ENCODE measurements around the gene TEK. TPM values are rescaled to one million over a fixed set of nuclear protein-coding genes. Genes with fewer than 3 reads are reported as not detected.

TEK gene
- total RNA-seq, 5 donors from 2014 or later (not counting 1 experiment from before 2014, with no cell fraction given), result 0.16 TPM; not detected in 4

GRCh38 chr9:27150746-27151406 lies 41.9 kb downstream of the TEK start:
- no peaks in the 10 kb centered on the region for H3K27me3 ChIP-seq (replicated peaks in 1 of 2; ENCODE audit: control insufficient read depth in 2 of 2, extremely low read depth in 1 of 2, insufficient read depth in 2 of 2, low read length in 1 of 2)
- no peaks in the 10 kb centered on the region for H3K9me3 ChIP-seq
- ChIA-PET CTCF (no interaction called here), POLR2A (no interaction called here)
- H3K4me1 Mint-ChIP-seq, result no peaks in the 10 kb centered on the region
- no peak for DNase-seq
- ATAC-seq (replicated peaks in 1 of 4), result no peak
- H3K36me3 ChIP-seq (ENCODE audit: control insufficient read depth in 2 of 2, extremely low read depth in 1 of 2, insufficient read depth in 1 of 2, low read length in 1 of 2), result no peaks in the 10 kb centered on the region
- no peak overlapping the region for H3K4me3 Mint-ChIP-seq
- no peak overlapping the region for H3K4me3 ChIP-seq (ENCODE audit: control insufficient read depth in 1 of 2, extremely low read depth in 1 of 2, low read length in 1 of 2)
- H3K9me3 Mint-ChIP-seq, result no peaks in the 10 kb centered on the region
- peaks cover 0 to 20% of the 10 kb centered on the region in 2 donors for H3K27me3 Mint-ChIP-seq
- no peaks in the 10 kb centered on the region for H3K4me1 ChIP-seq (ENCODE audit: control insufficient read depth in 1 of 2, extremely low read depth in 1 of 2, insufficient read depth in 2 of 2, low read length in 2 of 2)
- no peaks in the 10 kb centered on the region for H3K36me3 Mint-ChIP-seq
- no peak overlapping the region for H3K27ac ChIP-seq (ENCODE audit: low read length)
- WGBS (ENCODE audit: insufficient coverage), result no CpG with 5 or more reads among the region's 5 CpGs
- no peak overlapping the region for H3K27ac Mint-ChIP-seq

GRCh38 chr9:27151693-27152404 lies 42.8 kb downstream of the TEK start:
- POLR2A ChIA-PET, result no interaction called here
- CTCF ChIA-PET, result no interaction called here
- H3K9me3 Mint-ChIP-seq, result no peaks in the 10 kb centered on the region
- H3K4me1 Mint-ChIP-seq, result no peaks in the 10 kb centered on the region
- ATAC-seq (replicated peaks in 1 of 4) (no peak), DNase-seq (no peak)
- 71% methylated on average over 2 of the region's 8 CpGs for WGBS (ENCODE audit: insufficient coverage)
- Histone ChIP-seq H3K36me3 (ENCODE audit: control insufficient read depth in 2 of 2, extremely low read depth in 1 of 2, insufficient read depth in 1 of 2, low read length in 1 of 2) (no peaks in the 10 kb centered on the region), H3K4me1 (ENCODE audit: control insufficient read depth in 1 of 2, extremely low read depth in 1 of 2, insufficient read depth in 2 of 2, low read length in 2 of 2) (no peaks in the 10 kb centered on the region), H3K27ac (ENCODE audit: low read length) (no peak overlapping the region), H3K9me3 (no peaks in the 10 kb centered on the region), H3K4me3 (ENCODE audit: control insufficient read depth in 1 of 2, extremely low read depth in 1 of 2, low read length in 1 of 2) (no peak overlapping the region), H3K27me3 (replicated peaks in 1 of 2; ENCODE audit: control insufficient read depth in 2 of 2, extremely low read depth in 1 of 2, insufficient read depth in 2 of 2, low read length in 1 of 2) (no peaks in the 10 kb centered on the region)
- H3K4me3 Mint-ChIP-seq, result no peak overlapping the region
- H3K27ac Mint-ChIP-seq, result no peak overlapping the region
- no peaks in the 10 kb centered on the region for H3K36me3 Mint-ChIP-seq
- peaks cover 0 to 20% of the 10 kb centered on the region in 2 donors for H3K27me3 Mint-ChIP-seq

GRCh38 chr9:27152405-27152718 lies 43.3 kb downstream of the TEK start:
- WGBS (ENCODE audit: insufficient coverage), result no CpG with 5 or more reads among the region's 2 CpGs
- Mint-ChIP-seq H3K27me3 (peaks cover 0 to 20% of the 10 kb centered on the region in 2 donors), H3K4me3 (no peak overlapping the region), H3K36me3 (no peaks in the 10 kb centered on the region), H3K9me3 (no peaks in the 10 kb centered on the region), H3K27ac (no peak overlapping the region), H3K4me1 (no peaks in the 10 kb centered on the region)
- Histone ChIP-seq H3K9me3 (no peaks in the 10 kb centered on the region), H3K36me3 (ENCODE audit: control insufficient read depth in 2 of 2, extremely low read depth in 1 of 2, insufficient read depth in 1 of 2, low read length in 1 of 2) (no peaks in the 10 kb centered on the region), H3K4me3 (ENCODE audit: control insufficient read depth in 1 of 2, extremely low read depth in 1 of 2, low read length in 1 of 2) (no peak overlapping the region), H3K27me3 (replicated peaks in 1 of 2; ENCODE audit: control insufficient read depth in 2 of 2, extremely low read depth in 1 of 2, insufficient read depth in 2 of 2, low read length in 1 of 2) (no peaks in the 10 kb centered on the region), H3K4me1 (ENCODE audit: control insufficient read depth in 1 of 2, extremely low read depth in 1 of 2, insufficient read depth in 2 of 2, low read length in 2 of 2) (no peaks in the 10 kb centered on the region), H3K27ac (ENCODE audit: low read length) (no peak overlapping the region)
- no peak for DNase-seq
- POLR2A ChIA-PET, result no interaction called here
- ATAC-seq (replicated peaks in 1 of 4), result no peak
- CTCF ChIA-PET, result no interaction called here

GRCh38 chr9:27154908-27155307 lies 45.9 kb downstream of the TEK start:
- Histone ChIP-seq H3K4me3 (ENCODE audit: control insufficient read depth in 1 of 2, extremely low read depth in 1 of 2, low read length in 1 of 2) (no peak overlapping the region), H3K36me3 (ENCODE audit: control insufficient read depth in 2 of 2, extremely low read depth in 1 of 2, insufficient read depth in 1 of 2, low read length in 1 of 2) (no peaks in the 10 kb centered on the region), H3K9me3 (no peaks in the 10 kb centered on the region), H3K27me3 (replicated peaks in 1 of 2; ENCODE audit: control insufficient read depth in 2 of 2, extremely low read depth in 1 of 2, insufficient read depth in 2 of 2, low read length in 1 of 2) (no peaks in the 10 kb centered on the region), H3K4me1 (ENCODE audit: control insufficient read depth in 1 of 2, extremely low read depth in 1 of 2, insufficient read depth in 2 of 2, low read length in 2 of 2) (no peaks in the 10 kb centered on the region), H3K27ac (ENCODE audit: low read length) (no peak overlapping the region)
- Mint-ChIP-seq H3K4me1 (no peaks in the 10 kb centered on the region), H3K27ac (no peak overlapping the region), H3K27me3 (peaks cover 0 to 10% of the 10 kb centered on the region in 2 donors), H3K36me3 (no peaks in the 10 kb centered on the region), H3K9me3 (no peaks in the 10 kb centered on the region), H3K4me3 (no peak overlapping the region)
- no peak for ATAC-seq (replicated peaks in 1 of 4)
- whole genome bisulfite sequencing (ENCODE audit: insufficient coverage), result 20% methylated on average over 1 of the region's 5 CpGs
- ChIA-PET CTCF (no interaction called here), POLR2A (interaction anchor here in 1 of 2 donors (0.6 kb wide), 1 partner anchor 68 kb away, joined by 4 read pairs; no protein-coding TSS in a partner anchor)
- no peak for DNase-seq

GRCh38 chr9:27157097-27157496 lies 48.1 kb downstream of the TEK start:
- H3K27me3 Mint-ChIP-seq, result peaks cover 0 to 18% of the 10 kb centered on the region in 2 donors
- ATAC-seq (replicated peaks in 1 of 4), result no peak
- CTCF ChIA-PET, result no interaction called here
- H3K4me1 Mint-ChIP-seq, result no peaks in the 10 kb centered on the region
- no peaks in the 10 kb centered on the region for H3K9me3 Mint-ChIP-seq
- H3K36me3 Mint-ChIP-seq, result no peaks in the 10 kb centered on the region
- no peak overlapping the region for H3K27ac Mint-ChIP-seq
- Histone ChIP-seq H3K36me3 (ENCODE audit: control insufficient read depth in 2 of 2, extremely low read depth in 1 of 2, insufficient read depth in 1 of 2, low read length in 1 of 2) (no peaks in the 10 kb centered on the region), H3K9me3 (no peaks in the 10 kb centered on the region), H3K27me3 (replicated peaks in 1 of 2; ENCODE audit: control insufficient read depth in 2 of 2, extremely low read depth in 1 of 2, insufficient read depth in 2 of 2, low read length in 1 of 2) (no peaks in the 10 kb centered on the region), H3K27ac (ENCODE audit: low read length) (no peak overlapping the region), H3K4me3 (ENCODE audit: control insufficient read depth in 1 of 2, extremely low read depth in 1 of 2, low read length in 1 of 2) (no peak overlapping the region), H3K4me1 (ENCODE audit: control insufficient read depth in 1 of 2, extremely low read depth in 1 of 2, insufficient read depth in 2 of 2, low read length in 2 of 2) (no peaks in the 10 kb centered on the region)
- DNase-seq, result no peak
- POLR2A ChIA-PET, result no interaction called here
- no peak overlapping the region for H3K4me3 Mint-ChIP-seq

GRCh38 chr9:27157736-27158135 lies 48.7 kb downstream of the TEK start:
- Mint-ChIP-seq H3K36me3 (no peaks in the 10 kb centered on the region), H3K27ac (no peak overlapping the region), H3K4me3 (no peak overlapping the region), H3K27me3 (peaks cover 0 to 18% of the 10 kb centered on the region in 2 donors), H3K9me3 (no peaks in the 10 kb centered on the region), H3K4me1 (no peaks in the 10 kb centered on the region)
- POLR2A ChIA-PET, result no interaction called here
- Histone ChIP-seq H3K4me3 (ENCODE audit: control insufficient read depth in 1 of 2, extremely low read depth in 1 of 2, low read length in 1 of 2) (no peak overlapping the region), H3K27me3 (replicated peaks in 1 of 2; ENCODE audit: control insufficient read depth in 2 of 2, extremely low read depth in 1 of 2, insufficient read depth in 2 of 2, low read length in 1 of 2) (no peaks in the 10 kb centered on the region), H3K4me1 (ENCODE audit: control insufficient read depth in 1 of 2, extremely low read depth in 1 of 2, insufficient read depth in 2 of 2, low read length in 2 of 2) (no peaks in the 10 kb centered on the region), H3K27ac (ENCODE audit: low read length) (no peak overlapping the region), H3K9me3 (no peaks in the 10 kb centered on the region), H3K36me3 (ENCODE audit: control insufficient read depth in 2 of 2, extremely low read depth in 1 of 2, insufficient read depth in 1 of 2, low read length in 1 of 2) (no peaks in the 10 kb centered on the region)
- DNase-seq, result no peak
- CTCF ChIA-PET, result no interaction called here
- no peak for ATAC-seq (replicated peaks in 1 of 4)
- WGBS (ENCODE audit: insufficient coverage), result 88% methylated on average over 6 of the region's 6 CpGs

Measured in T-cell (primary cell).